ENCODE data around the gene WWC1. TPM values are rescaled to one million over a fixed set of nuclear protein-coding genes. Genes with fewer than 3 reads are reported as not detected.

Gene WWC1
- 2.2 and 3.6 TPM in 2 replicates for total RNA-seq
- long read RNA-seq = 0 reads

DNA sequence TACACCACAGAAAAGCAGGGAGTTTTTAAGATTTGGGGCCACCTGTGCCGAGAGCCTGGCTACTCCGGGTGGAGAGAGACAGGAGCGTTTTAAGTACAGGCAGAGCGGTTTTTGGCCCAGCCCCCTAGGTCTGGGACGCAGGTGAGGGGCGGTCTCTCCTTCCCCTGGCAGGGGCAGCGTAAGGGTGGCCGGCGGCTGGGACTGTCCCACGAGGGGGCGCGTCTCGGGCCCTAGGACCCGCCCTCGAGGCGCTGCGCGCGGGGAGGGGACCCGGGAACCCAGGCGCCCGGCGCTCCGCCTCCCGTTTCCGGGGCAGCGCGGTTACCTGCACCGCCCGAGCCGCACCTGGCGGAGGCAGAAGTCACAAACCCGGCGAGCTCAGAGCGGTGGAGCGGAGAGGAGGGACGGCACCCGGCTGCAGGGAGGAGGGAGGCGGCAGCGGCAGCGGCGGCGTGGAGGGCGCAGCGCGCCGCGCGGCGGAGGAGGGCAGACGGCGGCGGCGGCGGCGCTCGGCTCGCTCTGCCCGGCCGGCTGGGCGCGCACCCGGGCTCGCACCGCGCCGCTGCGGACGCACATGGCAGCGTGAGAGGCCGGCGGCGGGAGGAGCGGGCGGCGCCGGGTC is at the start of gene WWC1:
TSS of gene WWC1 (plus strand) at position 304 of the 622 bp plus-strand sequence. CDS start 508 bp downstream, outside the sequence.
- TF ChIP-seq, protein P1, sequence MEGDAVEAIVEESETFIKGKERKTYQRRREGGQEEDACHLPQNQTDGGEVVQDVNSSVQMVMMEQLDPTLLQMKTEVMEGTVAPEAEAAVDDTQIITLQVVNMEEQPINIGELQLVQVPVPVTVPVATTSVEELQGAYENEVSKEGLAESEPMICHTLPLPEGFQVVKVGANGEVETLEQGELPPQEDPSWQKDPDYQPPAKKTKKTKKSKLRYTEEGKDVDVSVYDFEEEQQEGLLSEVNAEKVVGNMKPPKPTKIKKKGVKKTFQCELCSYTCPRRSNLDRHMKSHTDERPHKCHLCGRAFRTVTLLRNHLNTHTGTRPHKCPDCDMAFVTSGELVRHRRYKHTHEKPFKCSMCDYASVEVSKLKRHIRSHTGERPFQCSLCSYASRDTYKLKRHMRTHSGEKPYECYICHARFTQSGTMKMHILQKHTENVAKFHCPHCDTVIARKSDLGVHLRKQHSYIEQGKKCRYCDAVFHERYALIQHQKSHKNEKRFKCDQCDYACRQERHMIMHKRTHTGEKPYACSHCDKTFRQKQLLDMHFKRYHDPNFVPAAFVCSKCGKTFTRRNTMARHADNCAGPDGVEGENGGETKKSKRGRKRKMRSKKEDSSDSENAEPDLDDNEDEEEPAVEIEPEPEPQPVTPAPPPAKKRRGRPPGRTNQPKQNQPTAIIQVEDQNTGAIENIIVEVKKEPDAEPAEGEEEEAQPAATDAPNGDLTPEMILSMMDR (IDR thresholded peaks at IDR 0.05) = peak; percentile 48
- Mint-ChIP-seq H3K4me3 (ENCODE audit: unreplicated experiment) (peak within 1 kb of the TSS; percentile 73), H3K36me3 (ENCODE audit: unreplicated experiment) (no peaks in the 10 kb centered on the region), H3K27me3 (ENCODE audit: unreplicated experiment) (peaks cover 7% of the 10 kb centered on the region), H3K4me1 (ENCODE audit: unreplicated experiment) (peaks cover 25% of the 10 kb centered on the region), H3K27ac (ENCODE audit: unreplicated experiment) (no peak within 1 kb of the TSS), H3K9me3 (ENCODE audit: unreplicated experiment) (no peaks in the 10 kb centered on the region)
- no peak for DNase-seq (ENCODE audit: extremely low spot score, unreplicated experiment)

DNA sequence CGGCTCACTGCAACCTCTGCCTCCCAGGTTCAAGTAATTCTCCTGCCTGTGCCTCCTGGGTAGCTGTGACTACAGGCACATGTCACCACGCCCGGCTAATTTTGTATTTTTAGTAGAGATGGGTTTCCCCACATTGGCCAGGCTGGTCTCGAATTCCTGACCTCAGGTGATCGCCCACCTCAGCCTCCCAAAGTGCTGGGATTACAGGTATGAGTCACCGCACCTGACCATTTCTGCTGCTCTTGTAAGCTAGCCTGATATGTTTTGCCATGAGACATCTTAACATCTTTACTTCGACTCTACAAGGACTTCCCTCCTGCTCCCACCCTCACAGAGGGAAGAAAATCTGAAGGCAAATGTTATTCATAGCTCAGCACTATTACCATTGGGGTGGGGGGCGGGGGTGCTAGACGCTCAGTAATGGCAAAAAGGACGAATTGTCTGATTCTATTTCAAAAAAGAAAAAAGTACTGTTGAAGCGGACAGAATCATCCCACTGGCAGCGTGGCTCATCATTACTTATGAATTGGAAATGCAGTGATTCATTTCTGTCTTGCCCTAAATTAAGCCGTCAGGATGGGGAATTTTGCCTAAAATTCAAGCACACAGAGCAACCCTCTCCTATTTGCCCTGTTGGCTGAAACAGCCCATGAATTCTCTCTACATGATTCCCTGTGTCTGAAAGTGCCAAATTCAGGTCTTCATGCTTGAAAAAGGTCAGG is 46.4 kb upstream of the WWC1 start:
- TF ChIP-seq, protein P1 (IDR thresholded peaks at IDR 0.05) = no peak
- Mint-ChIP-seq H3K27ac (ENCODE audit: unreplicated experiment) (no peak overlapping the region), H3K4me3 (ENCODE audit: unreplicated experiment) (no peak overlapping the region), H3K36me3 (ENCODE audit: unreplicated experiment) (no peaks in the 10 kb centered on the region), H3K9me3 (ENCODE audit: unreplicated experiment) (no peaks in the 10 kb centered on the region), H3K27me3 (ENCODE audit: unreplicated experiment) (no peaks in the 10 kb centered on the region), H3K4me1 (ENCODE audit: unreplicated experiment) (peaks cover under 1% of the 10 kb centered on the region)
- DNase-seq (ENCODE audit: extremely low spot score, unreplicated experiment) = no peak

DNA sequence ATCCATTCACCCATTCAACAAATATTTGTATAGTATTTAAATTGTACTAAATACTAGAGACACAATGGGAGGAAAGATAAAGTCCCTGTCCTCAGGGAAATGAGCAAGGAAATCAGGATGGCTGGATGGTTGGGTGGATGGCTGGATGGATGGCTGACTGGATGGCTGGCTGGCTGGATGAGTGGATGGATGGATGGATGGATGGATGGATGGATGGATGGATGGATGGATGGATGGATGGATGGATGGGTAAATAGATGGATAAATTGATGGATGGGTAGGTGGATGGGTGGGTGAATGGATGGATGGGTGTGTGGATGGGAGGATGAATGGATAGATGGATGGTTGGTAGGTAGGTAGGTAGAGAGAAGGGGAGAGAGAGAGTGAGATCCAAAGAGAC is 41.5 kb upstream of the WWC1 start:
- Mint-ChIP-seq H3K4me3 (ENCODE audit: unreplicated experiment) (no peak overlapping the region), H3K4me1 (ENCODE audit: unreplicated experiment) (no peaks in the 10 kb centered on the region), H3K27ac (ENCODE audit: unreplicated experiment) (no peak overlapping the region), H3K9me3 (ENCODE audit: unreplicated experiment) (no peaks in the 10 kb centered on the region), H3K27me3 (ENCODE audit: unreplicated experiment) (no peaks in the 10 kb centered on the region), H3K36me3 (ENCODE audit: unreplicated experiment) (no peaks in the 10 kb centered on the region)
- TF ChIP-seq, protein P1 (IDR thresholded peaks at IDR 0.05) = no peak
- no peak for DNase-seq (ENCODE audit: extremely low spot score, unreplicated experiment)

DNA sequence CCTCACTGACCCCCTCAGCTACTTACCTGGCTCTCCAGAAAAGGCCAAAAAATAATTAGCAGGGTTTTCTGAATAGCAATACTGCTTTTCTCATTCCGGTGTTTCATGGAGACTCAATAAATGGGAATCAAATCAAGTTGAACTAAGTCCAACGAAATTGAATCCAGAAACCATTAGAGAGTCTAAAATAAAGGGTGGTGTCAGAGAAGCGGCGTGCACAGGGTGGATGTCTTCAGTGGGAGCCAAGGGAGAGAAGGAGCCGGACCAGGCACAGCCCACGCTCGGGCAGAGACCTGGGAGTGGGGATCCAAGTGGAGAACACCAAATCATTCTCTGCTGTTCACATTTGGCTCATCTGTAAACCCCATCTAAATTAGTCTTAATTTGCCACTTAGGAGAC is 40.2 kb upstream of the WWC1 start:
- H3K36me3 Mint-ChIP-seq (ENCODE audit: unreplicated experiment) = no peaks in the 10 kb centered on the region
- no peaks in the 10 kb centered on the region for H3K9me3 Mint-ChIP-seq (ENCODE audit: unreplicated experiment)
- TF ChIP-seq, protein P1 (IDR thresholded peaks at IDR 0.05) = no peak
- H3K27me3 Mint-ChIP-seq (ENCODE audit: unreplicated experiment) = no peaks in the 10 kb centered on the region
- DNase-seq (ENCODE audit: extremely low spot score, unreplicated experiment) = no peak
- no peak overlapping the region for H3K4me3 Mint-ChIP-seq (ENCODE audit: unreplicated experiment)
- H3K4me1 Mint-ChIP-seq (ENCODE audit: unreplicated experiment) = no peaks in the 10 kb centered on the region
- no peak overlapping the region for H3K27ac Mint-ChIP-seq (ENCODE audit: unreplicated experiment)

DNA sequence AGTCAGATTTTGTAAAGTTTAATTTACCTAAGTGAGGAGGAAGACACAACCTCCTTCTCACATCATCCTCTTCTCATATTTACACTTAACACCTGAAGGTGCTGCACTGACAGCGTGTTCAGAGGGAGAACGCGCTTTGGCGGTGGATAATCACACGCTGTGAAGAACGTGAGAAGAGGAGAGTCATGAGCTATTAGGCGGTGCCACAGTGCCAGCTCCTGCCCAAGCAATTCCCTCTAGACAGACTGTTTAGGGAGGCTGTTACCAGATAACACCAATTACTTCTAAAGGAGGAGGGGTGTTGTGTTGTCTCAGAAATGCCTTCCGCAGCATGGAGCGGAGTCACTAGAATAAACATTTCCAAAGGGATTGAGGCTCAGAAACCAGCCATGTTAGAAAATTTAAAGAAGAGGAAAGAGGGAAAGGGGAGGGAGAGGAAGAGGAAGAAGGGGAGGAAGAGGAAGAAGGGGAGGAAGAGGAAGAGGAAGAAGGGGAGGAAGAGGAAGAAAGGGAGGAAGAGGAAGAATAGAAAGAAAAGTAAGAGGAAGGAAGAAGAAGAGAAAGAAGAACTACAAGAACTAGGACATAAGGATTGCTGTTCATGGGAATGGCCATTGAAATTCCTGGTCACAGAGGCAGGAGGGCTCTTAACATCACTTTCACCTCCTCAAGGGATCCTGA is 37.3 kb upstream of the WWC1 start:
- DNase-seq (ENCODE audit: extremely low spot score, unreplicated experiment) = no peak
- H3K36me3 Mint-ChIP-seq (ENCODE audit: unreplicated experiment) = no peaks in the 10 kb centered on the region
- no peaks in the 10 kb centered on the region for H3K27me3 Mint-ChIP-seq (ENCODE audit: unreplicated experiment)
- H3K27ac Mint-ChIP-seq (ENCODE audit: unreplicated experiment) = no peak overlapping the region
- TF ChIP-seq, protein P1 (IDR thresholded peaks at IDR 0.05) = no peak
- H3K4me3 Mint-ChIP-seq (ENCODE audit: unreplicated experiment) = no peak overlapping the region
- no peaks in the 10 kb centered on the region for H3K4me1 Mint-ChIP-seq (ENCODE audit: unreplicated experiment)
- H3K9me3 Mint-ChIP-seq (ENCODE audit: unreplicated experiment) = no peaks in the 10 kb centered on the region
